ENCODE measurements around the gene ARMC2. TPM values are rescaled to one million over a fixed set of nuclear protein-coding genes. Genes with fewer than 3 reads are reported as not detected.

The ARMC2 gene
- polyA plus RNA-seq, 1 of the 3 experiments (the other 2 are of a cell fraction) = 2.4 TPM

- H3K4me2 ChIP-seq = no peak overlapping the region
- no peaks in the 10 kb centered on the region for H3K9me3 ChIP-seq
- H3F3A ChIP-seq (replicated peaks; ENCODE audit: insufficient read depth) = no peaks in the 10 kb centered on the region
- H3K4me3 ChIP-seq (ENCODE audit: low read depth in 2 of 2, low read length in 1 of 2) = no peak overlapping the region
- H3K27ac ChIP-seq (ENCODE audit: low read depth in 2 of 2, low read length in 1 of 2) = no peak overlapping the region
- TF ChIP-seq CTCF (IDR thresholded peaks at IDR 0.05) = peak; percentile 58
- TF ChIP-seq FOXM1 (IDR thresholded peaks at IDR 0.05; ENCODE audit: low read depth) = no peak
- H4K20me1 ChIP-seq (ENCODE audit: insufficient read depth) = no peaks in the 10 kb centered on the region
- no peak overlapping the region for H3K9ac ChIP-seq
- H3K79me2 ChIP-seq (ENCODE audit: insufficient read depth) = no peaks in the 10 kb centered on the region
- POLR2A ChIA-PET = no interaction called here
- H3K27me3 ChIP-seq (ENCODE audit: insufficient read depth) = no peaks in the 10 kb centered on the region
- no peaks in the 10 kb centered on the region for H3K9me2 ChIP-seq
- 84% methylated on average over 4 of the region's 4 CpGs for WGBS (ENCODE audit: low lambda C conversion rate)
- CTCF ChIA-PET = interaction anchor here (0.7 to 2.0 kb wide), 7 partner anchors 9 to 160 kb away, joined by 3 to 7 read pairs (median 3); no protein-coding TSS in a partner anchor
- peaks cover 0 to 6% of the 10 kb centered on the region in 2 experiments; a peak in 1 of 4 replicates for H3K4me1 ChIP-seq (ENCODE audit: control insufficient read depth in 1 of 2, insufficient read depth in 2 of 2, low read depth in 1 of 2, low read length in 1 of 2)
- peak; percentile 37 for DNase-seq
- H2AFZ ChIP-seq (ENCODE audit: low read depth) = no peak overlapping the region
- H3K36me3 ChIP-seq (replicated peaks in 1 of 2; ENCODE audit: control insufficient read depth in 1 of 2, insufficient read depth in 2 of 2, low read length in 1 of 2) = no peaks in the 10 kb centered on the region
Measured at GRCh38 chr6:108914235-108915022, 66.2 kb downstream of the ARMC2 start.

GRCh38 chr6:108915258-108915657, 67.0 kb downstream of the ARMC2 start:
- CTCF ChIA-PET = interaction anchor here (0.9 to 1.5 kb wide), 5 partner anchors 8 to 273 kb away, joined by 3 to 7 read pairs (median 3); no protein-coding TSS in a partner anchor

More at GRCh38 chr6:108915258-108915657, 67.0 kb downstream of the ARMC2 start:
- TF ChIP-seq TCF12 (IDR thresholded peaks at IDR 0.05) (no peak), CTCF (IDR thresholded peaks at IDR 0.05) (no peak), MAX (IDR thresholded peaks at IDR 0.05; ENCODE audit: low read depth) (no peak), FOXM1 (IDR thresholded peaks at IDR 0.05; ENCODE audit: low read depth) (no peak), NFIC (IDR thresholded peaks at IDR 0.05; ENCODE audit: borderline replicate concordance) (no peak), USF1 (IDR thresholded peaks at IDR 0.05; ENCODE audit: borderline replicate concordance, low read depth) (no peak), MXI1 (IDR thresholded peaks at IDR 0.05; ENCODE audit: low read depth, low read length) (no peak), EP300 (IDR thresholded peaks at IDR 0.05; ENCODE audit: borderline replicate concordance in 1 of 2, low read depth in 1 of 2, low read length in 1 of 2) (no peak), REST (IDR thresholded peaks at IDR 0.05; ENCODE audit: low read depth, low read length) (no peak), YY1 (IDR thresholded peaks at IDR 0.05; ENCODE audit: low read depth) (no peak)
- Histone ChIP-seq H3K4me2 (no peak overlapping the region), H3K4me3 (ENCODE audit: low read depth in 2 of 2, low read length in 1 of 2) (no peak overlapping the region), H3K27ac (ENCODE audit: low read depth in 2 of 2, low read length in 1 of 2) (no peak overlapping the region), H4K20me1 (ENCODE audit: insufficient read depth) (no peaks in the 10 kb centered on the region), H3K27me3 (ENCODE audit: insufficient read depth) (no peaks in the 10 kb centered on the region), H3K79me2 (ENCODE audit: insufficient read depth) (no peaks in the 10 kb centered on the region), H3K4me1 (ENCODE audit: control insufficient read depth in 1 of 2, insufficient read depth in 2 of 2, low read depth in 1 of 2, low read length in 1 of 2) (peaks cover 0 to 6% of the 10 kb centered on the region in 2 experiments; a peak in 1 of 4 replicates), H3K9ac (no peak overlapping the region), H3F3A (replicated peaks; ENCODE audit: insufficient read depth) (no peaks in the 10 kb centered on the region), H3K9me2 (no peaks in the 10 kb centered on the region), H3K9me3 (no peaks in the 10 kb centered on the region), H2AFZ (ENCODE audit: low read depth) (no peak overlapping the region), H3K36me3 (replicated peaks in 1 of 2; ENCODE audit: control insufficient read depth in 1 of 2, insufficient read depth in 2 of 2, low read length in 1 of 2) (no peaks in the 10 kb centered on the region)
- DNase-seq = no peak
- 85% methylated on average over 5 of the region's 5 CpGs for whole genome bisulfite sequencing (ENCODE audit: low lambda C conversion rate)
- POLR2A ChIA-PET = no interaction called here
